Testis (tissue), 2 donors: ENCODE results near the gene GCHFR.

ENCODE experiments used
- POLR2A ChIP-seq: fragments of 450-650 bp; IDR thresholded peaks from one replicate; pipeline ENCODE4 v1.6.1; 2017; ENCODE audit warnings: antibody characterized with exemption, mild to moderate bottlenecking, moderate library complexity
- TF ChIP-seq, protein P1 (sequence below), 3 experiments: fragments of 450-650 bp in 2 of 3; fragments of 200-600 bp in 1 of 3; sonication (generic) in 1 of 3; IDR thresholded peaks; one replicate each; pipeline ENCODE4 v1.5.1; 2016 to 2019; ENCODE audit warnings: antibody characterized with exemption in 3 of 3, mild to moderate bottlenecking in 2 of 3, moderate library complexity in 1 of 3

DNA sequence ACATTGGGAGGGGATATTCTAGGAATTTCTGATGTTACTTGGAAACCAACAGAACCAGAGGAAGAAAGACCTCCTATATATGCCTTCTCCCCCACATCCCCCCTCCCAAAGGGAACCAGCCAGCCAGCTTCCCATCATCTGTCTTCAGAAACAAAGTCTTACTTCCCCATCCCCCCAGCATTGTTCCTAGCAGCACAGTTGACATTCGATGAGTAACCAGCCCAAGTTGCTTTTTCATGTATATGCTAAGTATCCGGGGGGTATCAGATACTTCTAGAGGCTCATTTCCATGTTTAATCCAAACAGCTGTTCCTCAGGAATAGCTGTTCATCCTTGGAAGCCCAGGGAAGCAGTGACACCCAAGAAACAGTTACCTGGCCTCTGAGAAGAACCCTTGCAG, 24.8 kb upstream of the GCHFR start:
- TF ChIP-seq, protein P1, sequence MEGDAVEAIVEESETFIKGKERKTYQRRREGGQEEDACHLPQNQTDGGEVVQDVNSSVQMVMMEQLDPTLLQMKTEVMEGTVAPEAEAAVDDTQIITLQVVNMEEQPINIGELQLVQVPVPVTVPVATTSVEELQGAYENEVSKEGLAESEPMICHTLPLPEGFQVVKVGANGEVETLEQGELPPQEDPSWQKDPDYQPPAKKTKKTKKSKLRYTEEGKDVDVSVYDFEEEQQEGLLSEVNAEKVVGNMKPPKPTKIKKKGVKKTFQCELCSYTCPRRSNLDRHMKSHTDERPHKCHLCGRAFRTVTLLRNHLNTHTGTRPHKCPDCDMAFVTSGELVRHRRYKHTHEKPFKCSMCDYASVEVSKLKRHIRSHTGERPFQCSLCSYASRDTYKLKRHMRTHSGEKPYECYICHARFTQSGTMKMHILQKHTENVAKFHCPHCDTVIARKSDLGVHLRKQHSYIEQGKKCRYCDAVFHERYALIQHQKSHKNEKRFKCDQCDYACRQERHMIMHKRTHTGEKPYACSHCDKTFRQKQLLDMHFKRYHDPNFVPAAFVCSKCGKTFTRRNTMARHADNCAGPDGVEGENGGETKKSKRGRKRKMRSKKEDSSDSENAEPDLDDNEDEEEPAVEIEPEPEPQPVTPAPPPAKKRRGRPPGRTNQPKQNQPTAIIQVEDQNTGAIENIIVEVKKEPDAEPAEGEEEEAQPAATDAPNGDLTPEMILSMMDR (IDR thresholded peaks at IDR 0.05), result no peak
- TF ChIP-seq POLR2A, result no peak
